ENCODE data around the gene JUP. TPM values are rescaled to one million over a fixed set of nuclear protein-coding genes. Genes with fewer than 3 reads are reported as not detected.

JUP gene
- total RNA-seq, result 5.3 and 5.4 TPM in 2 replicates

GRCh38 chr17:41786227-41787020 is at the start of gene JUP:
TSS of gene JUP (minus strand) at chr17:41786711. CDS start at chr17:41771854, 14,857 bp downstream.

DNA sequence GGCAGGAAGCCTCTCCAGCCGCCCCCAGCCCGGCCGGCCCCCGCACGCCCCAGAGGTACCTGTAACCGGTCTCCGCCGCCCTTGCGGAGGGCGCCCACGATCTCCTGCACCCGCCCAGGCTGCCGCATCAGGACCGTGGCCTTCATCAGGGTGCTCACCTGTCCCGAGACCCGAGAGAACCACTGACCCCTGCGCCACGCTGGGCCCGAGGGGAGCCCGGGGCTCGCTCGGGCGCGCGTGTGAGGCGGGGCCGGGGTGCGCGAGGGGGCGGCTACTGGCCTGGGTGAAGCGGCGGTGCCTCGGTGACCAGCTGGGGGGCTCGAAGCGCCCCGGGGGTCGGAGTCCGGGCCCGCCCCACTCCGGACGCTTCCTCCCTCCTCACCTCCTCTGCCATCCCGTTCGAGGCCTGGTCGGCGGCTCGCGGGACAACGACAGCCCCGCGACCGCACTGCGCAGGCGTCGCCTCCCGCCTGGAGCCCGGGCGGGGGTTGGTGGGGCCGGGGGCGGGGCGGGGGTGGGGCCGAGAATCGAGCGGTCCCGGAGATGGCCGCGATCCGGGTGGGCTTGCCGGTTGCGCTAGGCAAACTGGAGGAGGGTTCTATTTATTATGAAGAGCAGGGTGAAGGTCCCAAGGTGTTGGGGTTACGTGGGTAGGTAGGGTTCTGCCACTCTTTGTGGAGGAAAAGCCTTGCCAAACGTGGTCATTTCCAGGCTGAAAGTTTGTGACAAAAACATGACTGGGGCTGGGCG is 49.5 kb upstream of the JUP start, which contains the start of gene NT5C3B:
Gene NT5C3B (minus strand): TSS at position 433 of the 750 bp plus-strand sequence. CDS start 39 bp downstream, at position 394.

DNA sequence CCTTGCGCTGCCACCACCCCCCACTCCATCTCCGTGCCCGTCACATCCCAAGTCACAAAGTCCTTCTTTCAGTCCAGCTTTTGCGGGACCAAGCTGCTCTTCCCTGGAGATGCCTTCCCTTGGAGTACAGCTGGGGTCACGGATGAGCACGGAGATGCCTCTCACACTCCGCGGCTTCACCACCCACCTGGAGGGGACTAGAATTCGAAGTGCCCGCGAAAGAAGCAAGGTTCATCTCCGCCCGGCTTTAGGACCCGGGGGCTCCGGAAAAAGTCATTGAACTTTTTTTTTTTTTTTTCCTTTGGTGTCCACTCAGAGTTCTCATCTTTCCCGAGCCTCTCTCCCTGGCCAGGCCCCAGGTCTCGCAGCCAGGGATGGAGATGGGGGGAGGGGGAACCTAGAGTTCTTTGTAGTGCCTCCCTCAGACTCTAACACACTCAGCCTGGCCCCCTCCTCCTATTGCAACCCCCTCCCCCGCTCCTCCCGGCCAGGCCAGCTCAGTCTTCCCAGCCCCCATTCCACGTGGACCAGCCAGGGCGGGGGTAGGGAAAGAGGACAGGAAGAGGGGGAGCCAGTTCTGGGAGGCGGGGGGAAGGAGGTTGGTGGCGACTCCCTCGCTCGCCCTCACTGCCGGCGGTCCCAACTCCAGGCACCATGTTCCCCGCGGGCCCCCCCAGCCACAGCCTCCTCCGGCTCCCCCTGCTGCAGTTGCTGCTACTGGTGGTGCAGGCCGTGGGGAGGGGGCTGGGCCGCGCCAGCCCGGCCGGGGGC is 26.1 kb upstream of the JUP start, which contains the start of gene FKBP10:
Gene FKBP10 (plus strand): TSS at position 624 of the 771 bp plus-strand sequence. CDS start 31 bp downstream, at position 655.

GRCh38 chr17:41811549-41812380 is 25.3 kb upstream of the JUP start, which contains the start of gene P3H4:
TSS of gene P3H4 (minus strand) at chr17:41811949. CDS start at chr17:41811915, 34 bp downstream.

GRCh38 chr17:41734139-41734948 is 52.2 kb downstream of the JUP start, which contains the start of gene HAP1:
TSS of gene HAP1 (minus strand) at chr17:41734643. CDS start at chr17:41734634, 9 bp downstream.

GRCh38 chr17:41711669-41712400 is 74.7 kb downstream of the JUP start, which contains the start of gene GAST:
TSS of gene GAST (plus strand) at chr17:41712331. CDS start at chr17:41715437, 3,106 bp downstream.

Other genes starting within 250 kb of the JUP start
- not detected in 2 replicates for gene KRT9, start 214.7 kb downstream of the JUP start, total RNA-seq
- 0.17 and 3.1 TPM in 2 replicates for gene KRT14, start 199.8 kb downstream of the JUP start, total RNA-seq
- 0.17 TPM in 1 of 2 replicates, not detected in the other for gene KRT16, start 173.9 kb downstream of the JUP start, total RNA-seq
- 1.5 and 15.1 TPM in 2 replicates for gene KRT17, start 162.1 kb downstream of the JUP start, total RNA-seq
- gene EIF1, start 97.8 kb downstream of the JUP start, total RNA-seq, result 82.5 and 236 TPM in 2 replicates
- gene GAST, start 74.4 kb downstream of the JUP start, total RNA-seq, result not detected in 2 replicates
- under 0.01 and 0.17 TPM in 2 replicates for gene HAP1, start 52.1 kb downstream of the JUP start, total RNA-seq
- gene P3H4, start 25.2 kb upstream of the JUP start, total RNA-seq, result 41.6 and 64.2 TPM in 2 replicates
- gene FKBP10, start 26.3 kb upstream of the JUP start, total RNA-seq, result 407 and 587 TPM in 2 replicates
- gene NT5C3B, start 49.5 kb upstream of the JUP start, total RNA-seq, result 54.1 and 80.7 TPM in 2 replicates
- gene KLHL10, start 51.1 kb upstream of the JUP start, total RNA-seq, result 0.17 and 0.29 TPM in 2 replicates
- 28.7 and 33.2 TPM in 2 replicates for gene KLHL11, start 78.7 kb upstream of the JUP start, total RNA-seq
- 171 and 230 TPM in 2 replicates for gene ACLY, start 132.2 kb upstream of the JUP start, total RNA-seq
- gene ODAD4, start 143.9 kb upstream of the JUP start, total RNA-seq, result 0.33 and 1.3 TPM in 2 replicates
- gene CNP, start 180.1 kb upstream of the JUP start, total RNA-seq, result 63.4 and 90.5 TPM in 2 replicates
- 52.6 and 72.0 TPM in 2 replicates for gene DNAJC7, start 230.7 kb upstream of the JUP start, total RNA-seq
- 16.3 and 30.4 TPM in 2 replicates for gene NKIRAS2, start 233.4 kb upstream of the JUP start, total RNA-seq

Data from smooth muscle cell of trachea (primary cell).